HepG2 (cell line): ENCODE data around the gene WDR76. TPM values are rescaled to one million over a fixed set of nuclear protein-coding genes. Genes with fewer than 3 reads are reported as not detected.
A peak's percentile ranks its signal among the peaks of the same experiment; 100 is the strongest.

Source experiments
- DR1 ChIP-seq: sonication (generic); formaldehyde crosslinking; IDR thresholded peaks from 2 replicates; pipeline ENCODE4 v1.8.0; 2021; ENCODE audit warnings: mild to moderate bottlenecking, missing genetic modification reagents, inconsistent platforms
- FOXK2 ChIP-seq: fragments of 450-650 bp; IDR thresholded peaks from 2 replicates; pipeline ENCODE4 v1.6.1; 2016
- HNF4A ChIP-seq: sonication (generic); formaldehyde crosslinking; IDR thresholded peaks from 2 replicates; pipeline ENCODE4 v1.4.0; 2020; ENCODE audit warnings: missing genetic modification reagents
- MTA3 ChIP-seq: sonication (generic); formaldehyde crosslinking; IDR thresholded peaks from 2 replicates; pipeline ENCODE4 v1.4.0; 2020; ENCODE audit warnings: missing genetic modification reagents
- NFATC3 ChIP-seq: sonication (generic); formaldehyde crosslinking; IDR thresholded peaks from 2 replicates; pipeline ENCODE4 v1.5.1; 2020; ENCODE audit warnings: mild to moderate bottlenecking, missing genetic modification reagents
- NFYC ChIP-seq: IDR thresholded peaks from 2 replicates; pipeline ENCODE4 v1.6.1; 2016; ENCODE audit warnings: missing genetic modification reagents, missing compliant biosample characterization
- RAD51 ChIP-seq: fragments of 450-650 bp; IDR thresholded peaks from 2 replicates; pipeline ENCODE4 v1.6.1; 2016; ENCODE audit warnings: borderline replicate concordance
- RARG ChIP-seq: sonication (generic); formaldehyde crosslinking; IDR thresholded peaks from 2 replicates; pipeline ENCODE4 v1.4.0; 2020; ENCODE audit warnings: low read depth, mild to moderate bottlenecking, missing genetic modification reagents
- SP2 ChIP-seq: sonication (generic); formaldehyde crosslinking; IDR thresholded peaks from 2 replicates; pipeline ENCODE4 v1.5.1; 2020; ENCODE audit warnings: mild to moderate bottlenecking, missing genetic modification reagents
- TFE3 ChIP-seq: IDR thresholded peaks from 2 replicates; pipeline ENCODE4 v1.6.1; 2016
- XRCC5 ChIP-seq: fragments of 200-400 bp; formaldehyde crosslinking; optimal IDR thresholded peaks from 2 replicates; pipeline ENCODE3; 2017; ENCODE audit warnings: mild to moderate bottlenecking, low read length
- ZKSCAN8 ChIP-seq: IDR thresholded peaks from 2 replicates; pipeline ENCODE4 v1.6.1; 2016; ENCODE audit warnings: borderline replicate concordance, missing genetic modification reagents, missing compliant biosample characterization
- ZNF569 ChIP-seq: sonication (generic); formaldehyde crosslinking; IDR thresholded peaks from 2 replicates; pipeline ENCODE4 v1.5.0; 2020; ENCODE audit warnings: mild to moderate bottlenecking, missing genetic modification reagents, moderate library complexity, borderline replicate concordance
- ZNF7 ChIP-seq: IDR thresholded peaks from 2 replicates; pipeline ENCODE4 v1.6.1; 2016; ENCODE audit warnings: missing biosample characterization, missing genetic modification reagents
- polyA plus RNA-seq, 8 experiments: library from polyadenylated mRNA; depleted of rRNA in 3 of 8; stranded (reverse) in 7 of 8; unstranded in 1 of 8; fragments of >200 nt; fragmentation: Illumina TruSeq in 4 of 8; extraction: Trizol in 4 of 8; gene quantifications; 2 replicates each; pipeline versions ENCODE4 v1.2.1 to v1.2.3, GENCODE V29; 2011 to 2016; ENCODE audit warnings: low read depth in 4 of 8, missing spikeins in 1 of 8, mixed read lengths in 1 of 8; ENCODE audit not compliant: insufficient read depth in 1 of 8
- total RNA-seq, 5 experiments: library from RNA; depleted of rRNA; stranded (reverse); fragments of >200 nt; fragmentation: Illumina TruSeq; extraction: Trizol; gene quantifications; 2 replicates each; pipeline ENCODE4 v1.2.3, GENCODE V29; 2016; ENCODE audit warnings: low read depth in 1 of 5
- TF ChIP-seq, protein P1 (sequence below): sonication (generic); formaldehyde crosslinking; IDR thresholded peaks from 2 replicates; pipeline ENCODE4 v1.9.0; 2021; ENCODE audit warnings: mild to moderate bottlenecking, missing genetic modification reagents
- TF ChIP-seq, protein P2 (sequence below): sonication (generic); formaldehyde crosslinking; conservative IDR thresholded peaks from 2 replicates; pipeline ENCODE4 v1.5.0; 2020; ENCODE audit warnings: missing genetic modification reagents
- TF ChIP-seq, protein P3 (sequence below): IDR thresholded peaks from 2 replicates; pipeline ENCODE4 v1.6.1; 2016
- TF ChIP-seq, protein P4 (sequence below): sonication (generic); formaldehyde crosslinking; conservative IDR thresholded peaks from 2 replicates; pipeline ENCODE4 v1.4.0; 2020; ENCODE audit warnings: missing genetic modification reagents

The WDR76 gene
- total and polyA plus RNA-seq, 2 of the 13 experiments (the other 11 are each of a cell fraction or from before 2014, with no cell fraction given) = 1.1 to 9.7 TPM

DNA sequence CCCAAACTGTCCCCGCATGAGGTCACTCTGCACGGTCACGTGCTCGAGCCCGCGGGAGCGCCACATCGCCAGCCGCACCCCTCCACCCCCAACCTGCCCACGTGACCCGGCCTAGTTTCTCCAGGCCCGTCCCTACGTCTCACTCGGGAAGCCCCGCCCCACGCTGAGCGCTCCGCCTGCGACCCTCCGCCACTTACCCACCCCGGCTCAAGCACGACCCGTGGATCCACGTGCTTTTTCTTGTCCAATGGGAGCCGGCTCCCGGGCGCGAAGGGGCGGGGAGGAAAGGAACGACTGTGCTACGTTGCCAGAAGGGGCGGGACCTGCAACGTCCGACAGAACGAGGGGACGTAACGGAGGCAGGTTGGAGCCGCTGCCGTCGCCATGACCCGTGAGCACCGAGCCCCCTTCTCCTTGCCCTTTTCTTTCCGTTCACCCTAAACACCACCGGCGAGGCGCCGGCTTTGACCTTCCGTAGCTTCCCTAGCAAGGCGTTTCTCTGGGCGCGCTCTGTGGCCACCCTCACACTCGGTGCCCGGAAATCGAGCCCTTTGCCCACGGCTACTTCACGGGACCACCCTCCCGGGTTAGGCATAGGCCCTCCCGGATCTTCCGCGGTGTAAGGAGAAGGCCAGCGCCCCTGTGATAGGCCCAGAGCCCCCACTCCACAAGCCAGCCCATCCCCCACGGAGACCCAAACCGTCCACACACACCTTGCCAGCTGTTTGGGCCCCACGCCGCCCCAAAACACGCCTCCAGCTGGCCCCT lies 34.6 kb upstream of the WDR76 start, which contains the start of gene SERF2 (continued):
- TF ChIP-seq, protein P1, sequence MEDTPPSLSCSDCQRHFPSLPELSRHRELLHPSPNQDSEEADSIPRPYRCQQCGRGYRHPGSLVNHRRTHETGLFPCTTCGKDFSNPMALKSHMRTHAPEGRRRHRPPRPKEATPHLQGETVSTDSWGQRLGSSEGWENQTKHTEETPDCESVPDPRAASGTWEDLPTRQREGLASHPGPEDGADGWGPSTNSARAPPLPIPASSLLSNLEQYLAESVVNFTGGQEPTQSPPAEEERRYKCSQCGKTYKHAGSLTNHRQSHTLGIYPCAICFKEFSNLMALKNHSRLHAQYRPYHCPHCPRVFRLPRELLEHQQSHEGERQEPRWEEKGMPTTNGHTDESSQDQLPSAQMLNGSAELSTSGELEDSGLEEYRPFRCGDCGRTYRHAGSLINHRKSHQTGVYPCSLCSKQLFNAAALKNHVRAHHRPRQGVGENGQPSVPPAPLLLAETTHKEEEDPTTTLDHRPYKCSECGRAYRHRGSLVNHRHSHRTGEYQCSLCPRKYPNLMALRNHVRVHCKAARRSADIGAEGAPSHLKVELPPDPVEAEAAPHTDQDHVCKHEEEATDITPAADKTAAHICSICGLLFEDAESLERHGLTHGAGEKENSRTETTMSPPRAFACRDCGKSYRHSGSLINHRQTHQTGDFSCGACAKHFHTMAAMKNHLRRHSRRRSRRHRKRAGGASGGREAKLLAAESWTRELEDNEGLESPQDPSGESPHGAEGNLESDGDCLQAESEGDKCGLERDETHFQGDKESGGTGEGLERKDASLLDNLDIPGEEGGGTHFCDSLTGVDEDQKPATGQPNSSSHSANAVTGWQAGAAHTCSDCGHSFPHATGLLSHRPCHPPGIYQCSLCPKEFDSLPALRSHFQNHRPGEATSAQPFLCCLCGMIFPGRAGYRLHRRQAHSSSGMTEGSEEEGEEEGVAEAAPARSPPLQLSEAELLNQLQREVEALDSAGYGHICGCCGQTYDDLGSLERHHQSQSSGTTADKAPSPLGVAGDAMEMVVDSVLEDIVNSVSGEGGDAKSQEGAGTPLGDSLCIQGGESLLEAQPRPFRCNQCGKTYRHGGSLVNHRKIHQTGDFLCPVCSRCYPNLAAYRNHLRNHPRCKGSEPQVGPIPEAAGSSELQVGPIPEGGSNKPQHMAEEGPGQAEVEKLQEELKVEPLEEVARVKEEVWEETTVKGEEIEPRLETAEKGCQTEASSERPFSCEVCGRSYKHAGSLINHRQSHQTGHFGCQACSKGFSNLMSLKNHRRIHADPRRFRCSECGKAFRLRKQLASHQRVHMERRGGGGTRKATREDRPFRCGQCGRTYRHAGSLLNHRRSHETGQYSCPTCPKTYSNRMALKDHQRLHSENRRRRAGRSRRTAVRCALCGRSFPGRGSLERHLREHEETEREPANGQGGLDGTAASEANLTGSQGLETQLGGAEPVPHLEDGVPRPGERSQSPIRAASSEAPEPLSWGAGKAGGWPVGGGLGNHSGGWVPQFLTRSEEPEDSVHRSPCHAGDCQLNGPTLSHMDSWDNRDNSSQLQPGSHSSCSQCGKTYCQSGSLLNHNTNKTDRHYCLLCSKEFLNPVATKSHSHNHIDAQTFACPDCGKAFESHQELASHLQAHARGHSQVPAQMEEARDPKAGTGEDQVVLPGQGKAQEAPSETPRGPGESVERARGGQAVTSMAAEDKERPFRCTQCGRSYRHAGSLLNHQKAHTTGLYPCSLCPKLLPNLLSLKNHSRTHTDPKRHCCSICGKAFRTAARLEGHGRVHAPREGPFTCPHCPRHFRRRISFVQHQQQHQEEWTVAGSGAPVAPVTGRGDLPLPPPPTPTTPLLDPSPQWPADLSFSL (CRISPR knock-in tag) = no peak
- TF ChIP-seq, protein P2, sequence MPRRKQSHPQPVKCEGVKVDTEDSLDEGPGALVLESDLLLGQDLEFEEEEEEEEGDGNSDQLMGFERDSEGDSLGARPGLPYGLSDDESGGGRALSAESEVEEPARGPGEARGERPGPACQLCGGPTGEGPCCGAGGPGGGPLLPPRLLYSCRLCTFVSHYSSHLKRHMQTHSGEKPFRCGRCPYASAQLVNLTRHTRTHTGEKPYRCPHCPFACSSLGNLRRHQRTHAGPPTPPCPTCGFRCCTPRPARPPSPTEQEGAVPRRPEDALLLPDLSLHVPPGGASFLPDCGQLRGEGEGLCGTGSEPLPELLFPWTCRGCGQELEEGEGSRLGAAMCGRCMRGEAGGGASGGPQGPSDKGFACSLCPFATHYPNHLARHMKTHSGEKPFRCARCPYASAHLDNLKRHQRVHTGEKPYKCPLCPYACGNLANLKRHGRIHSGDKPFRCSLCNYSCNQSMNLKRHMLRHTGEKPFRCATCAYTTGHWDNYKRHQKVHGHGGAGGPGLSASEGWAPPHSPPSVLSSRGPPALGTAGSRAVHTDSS (CRISPR knock-in tag) = no peak
- TF ChIP-seq, protein P3, sequence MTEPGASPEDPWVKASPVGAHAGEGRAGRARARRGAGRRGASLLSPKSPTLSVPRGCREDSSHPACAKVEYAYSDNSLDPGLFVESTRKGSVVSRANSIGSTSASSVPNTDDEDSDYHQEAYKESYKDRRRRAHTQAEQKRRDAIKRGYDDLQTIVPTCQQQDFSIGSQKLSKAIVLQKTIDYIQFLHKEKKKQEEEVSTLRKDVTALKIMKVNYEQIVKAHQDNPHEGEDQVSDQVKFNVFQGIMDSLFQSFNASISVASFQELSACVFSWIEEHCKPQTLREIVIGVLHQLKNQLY (CRISPR knock-in tag) = peak; percentile 28; the same call in 1 of the 2 replicates
- TF ChIP-seq DR1 (CRISPR knock-in tag) (peak; percentile 78; the same call in 1 of the 2 replicates), ZNF7 (CRISPR knock-in tag) (no peak), XRCC5 (peak; percentile 27), NFATC3 (CRISPR knock-in tag) (peak; percentile 42; the same call in 1 of the 2 replicates), TFE3 (CRISPR knock-in tag) (peak; percentile 94), ZKSCAN8 (CRISPR knock-in tag) (no peak), SP2 (peak; percentile 63), FOXK2 (no peak), RARG (CRISPR knock-in tag) (no peak), NFYC (CRISPR knock-in tag) (peak; percentile 83), MTA3 (CRISPR knock-in tag) (no peak), HNF4A (CRISPR knock-in tag) (no peak), RAD51 (peak; percentile 98), ZNF569 (CRISPR knock-in tag) (no peak)
- TF ChIP-seq, protein P4, sequence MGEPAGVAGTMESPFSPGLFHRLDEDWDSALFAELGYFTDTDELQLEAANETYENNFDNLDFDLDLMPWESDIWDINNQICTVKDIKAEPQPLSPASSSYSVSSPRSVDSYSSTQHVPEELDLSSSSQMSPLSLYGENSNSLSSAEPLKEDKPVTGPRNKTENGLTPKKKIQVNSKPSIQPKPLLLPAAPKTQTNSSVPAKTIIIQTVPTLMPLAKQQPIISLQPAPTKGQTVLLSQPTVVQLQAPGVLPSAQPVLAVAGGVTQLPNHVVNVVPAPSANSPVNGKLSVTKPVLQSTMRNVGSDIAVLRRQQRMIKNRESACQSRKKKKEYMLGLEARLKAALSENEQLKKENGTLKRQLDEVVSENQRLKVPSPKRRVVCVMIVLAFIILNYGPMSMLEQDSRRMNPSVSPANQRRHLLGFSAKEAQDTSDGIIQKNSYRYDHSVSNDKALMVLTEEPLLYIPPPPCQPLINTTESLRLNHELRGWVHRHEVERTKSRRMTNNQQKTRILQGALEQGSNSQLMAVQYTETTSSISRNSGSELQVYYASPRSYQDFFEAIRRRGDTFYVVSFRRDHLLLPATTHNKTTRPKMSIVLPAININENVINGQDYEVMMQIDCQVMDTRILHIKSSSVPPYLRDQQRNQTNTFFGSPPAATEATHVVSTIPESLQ (CRISPR knock-in tag) = no peak
